K562 (cell line): ENCODE results near the gene DDHD1.

Source experiments
- CTCF ChIP-seq, 3 experiments: IDR thresholded peaks in 2 of 3; conservative IDR thresholded peaks in 1 of 3; 2 replicates each; pipeline ENCODE4 v1.5.1; 2011 to 2012; ENCODE audit warnings: low read length in 3 of 3, mild to moderate bottlenecking in 3 of 3, control low read depth in 2 of 3, improper control_type of control experiment in 1 of 3, inconsistent platforms in 1 of 3, low read depth in 1 of 3, mixed read lengths in 1 of 3, moderate library complexity in 1 of 3; ENCODE audit not compliant: insufficient read depth in 2 of 3
- E2F6 ChIP-seq, 2 experiments: IDR thresholded peaks; 2 replicates each; pipeline ENCODE4 v1.6.1; 2011; ENCODE audit warnings: borderline replicate concordance in 1 of 2, control low read depth in 1 of 2, low read depth in 1 of 2, low read length in 1 of 2, mild to moderate bottlenecking in 1 of 2, mixed read lengths in 1 of 2, moderate library complexity in 1 of 2; ENCODE audit not compliant: insufficient read depth in 1 of 2, insufficient read length in 1 of 2, poor library complexity in 1 of 2, severe bottlenecking in 1 of 2; ENCODE audit errors: extremely low read depth in 1 of 2
- ELF2 ChIP-seq: fragments of 250-450 bp; sonication (Bioruptor Pico); IDR thresholded peaks from 2 replicates; pipeline ENCODE4 v1.5.0; 2021; ENCODE audit warnings: mild to moderate bottlenecking

GRCh38 chr14:53032838-53033390 lies 120.2 kb downstream of the DDHD1 start:
- TF ChIP-seq ELF2 = no peak
- TF ChIP-seq CTCF (IDR thresholded peaks at IDR 0.05 in 2 of 3, conservative IDR thresholded peaks at IDR 0.05 in 1 of 3; ENCODE audit: insufficient read depth in 2 of 3, low read depth in 1 of 3, low read length in 3 of 3) = no peak
- TF ChIP-seq E2F6 (IDR thresholded peaks at IDR 0.05; ENCODE audit: borderline replicate concordance in 1 of 2, extremely low read depth in 1 of 2, insufficient read depth in 1 of 2, insufficient read length in 1 of 2, low read depth in 1 of 2, low read length in 1 of 2, poor library complexity in 1 of 2, severe bottlenecking in 1 of 2) = no peak
